Ovary (tissue), 3 donors: Measurements from ENCODE around the gene TM4SF20.

Experiments used
- EP300 ChIP-seq: sonication (generic); formaldehyde crosslinking; IDR thresholded peaks from one replicate; pipeline ENCODE4 v1.6.1; 2017; ENCODE audit warnings: antibody characterized with exemption
- POLR2A ChIP-seq: fragments of 450-650 bp; IDR thresholded peaks from one replicate; pipeline ENCODE4 v1.6.1; 2017; ENCODE audit warnings: antibody characterized with exemption, mild to moderate bottlenecking, moderate library complexity
- TF ChIP-seq, protein P1 (sequence below), 3 donors: fragments of 450-650 bp in 2 of 3; fragments of 200-600 bp in 1 of 3; IDR thresholded peaks; one replicate each; pipeline versions ENCODE4 v1.5.1 to v1.8.0; 2016 to 2022; ENCODE audit warnings: antibody characterized with exemption in 3 of 3, mild to moderate bottlenecking in 1 of 3
- donor health status: DM: no; HTN: no; CAD: no.

DNA sequence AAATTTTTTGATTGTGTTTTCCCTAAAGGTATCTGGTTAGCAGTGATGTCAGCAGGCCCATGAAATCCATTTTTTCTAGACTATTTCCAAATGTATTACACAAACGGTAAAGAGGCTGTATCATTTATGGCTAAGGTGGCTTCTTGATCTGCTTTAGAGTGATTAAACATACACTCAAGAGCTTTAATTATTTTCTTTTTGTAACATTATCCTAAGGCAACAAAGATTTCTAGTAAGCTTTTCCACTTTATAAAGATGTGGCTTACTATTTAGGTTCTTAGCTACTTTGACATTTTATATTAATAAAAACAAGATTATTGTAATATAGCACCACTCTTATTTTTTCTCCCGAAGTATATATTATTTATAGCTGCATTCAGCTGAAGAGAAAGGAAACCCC, 37.6 kb downstream of the TM4SF20 start:
- TF ChIP-seq, protein P1, sequence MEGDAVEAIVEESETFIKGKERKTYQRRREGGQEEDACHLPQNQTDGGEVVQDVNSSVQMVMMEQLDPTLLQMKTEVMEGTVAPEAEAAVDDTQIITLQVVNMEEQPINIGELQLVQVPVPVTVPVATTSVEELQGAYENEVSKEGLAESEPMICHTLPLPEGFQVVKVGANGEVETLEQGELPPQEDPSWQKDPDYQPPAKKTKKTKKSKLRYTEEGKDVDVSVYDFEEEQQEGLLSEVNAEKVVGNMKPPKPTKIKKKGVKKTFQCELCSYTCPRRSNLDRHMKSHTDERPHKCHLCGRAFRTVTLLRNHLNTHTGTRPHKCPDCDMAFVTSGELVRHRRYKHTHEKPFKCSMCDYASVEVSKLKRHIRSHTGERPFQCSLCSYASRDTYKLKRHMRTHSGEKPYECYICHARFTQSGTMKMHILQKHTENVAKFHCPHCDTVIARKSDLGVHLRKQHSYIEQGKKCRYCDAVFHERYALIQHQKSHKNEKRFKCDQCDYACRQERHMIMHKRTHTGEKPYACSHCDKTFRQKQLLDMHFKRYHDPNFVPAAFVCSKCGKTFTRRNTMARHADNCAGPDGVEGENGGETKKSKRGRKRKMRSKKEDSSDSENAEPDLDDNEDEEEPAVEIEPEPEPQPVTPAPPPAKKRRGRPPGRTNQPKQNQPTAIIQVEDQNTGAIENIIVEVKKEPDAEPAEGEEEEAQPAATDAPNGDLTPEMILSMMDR (IDR thresholded peaks at IDR 0.05), result no peak
- TF ChIP-seq POLR2A (no peak), EP300 (no peak)
